Endothelial cell of umbilical vein (primary cell): ENCODE measurements around the gene ABI3BP.

Source experiments
- EZH2 ChIP-seq: IDR thresholded peaks from 2 replicates; pipeline ENCODE4 v1.6.1; 2012; ENCODE audit warnings: borderline replicate concordance, low read depth, mild to moderate bottlenecking, moderate library complexity, low read length, inconsistent platforms; ENCODE audit not compliant: severe bottlenecking
- POLR2A ChIP-seq: IDR thresholded peaks from 2 replicates; pipeline ENCODE4 v1.6.1; 2012; ENCODE audit warnings: low read depth, mild to moderate bottlenecking, control low read depth, low read length
- POLR2AphosphoS5 ChIP-seq: IDR thresholded peaks from 2 replicates; pipeline ENCODE4 v1.6.1; 2012; ENCODE audit warnings: low read depth, mild to moderate bottlenecking, control low read depth, low read length, moderate library complexity; ENCODE audit not compliant: insufficient read depth
- TF ChIP-seq, protein P1 (sequence below), 2 donors: IDR thresholded peaks; 1 replicate in 1 of 2; 2 replicates in 1 of 2; pipeline ENCODE4 v1.5.1; 2011; ENCODE audit warnings: low read length in 2 of 2, mild to moderate bottlenecking in 2 of 2, moderate library complexity in 2 of 2, control low read depth in 1 of 2, inconsistent platforms in 1 of 2, low read depth in 1 of 2; ENCODE audit not compliant: insufficient read depth in 1 of 2; ENCODE audit errors: extremely low read depth in 1 of 2

DNA sequence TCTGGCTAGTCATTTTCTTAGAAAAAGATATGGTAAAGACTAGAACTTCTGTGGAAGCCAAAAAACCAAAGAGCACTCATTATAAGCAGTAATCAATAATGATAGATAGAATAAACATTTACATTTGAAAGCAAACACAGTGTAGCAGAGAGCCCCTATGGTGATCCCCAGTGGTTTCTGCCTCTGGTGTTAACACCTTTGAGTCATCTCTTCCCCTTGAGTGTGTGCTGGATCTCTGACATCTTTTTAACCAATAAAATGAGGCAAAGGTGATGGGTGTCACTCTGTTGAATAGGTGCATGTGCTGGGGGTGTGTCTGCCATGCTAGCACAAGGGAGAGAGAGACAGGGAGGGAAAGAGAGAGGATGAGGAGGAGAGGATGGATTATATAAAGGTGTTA, 162.3 kb downstream of the ABI3BP start:
- no peak for TF ChIP-seq POLR2A
- TF ChIP-seq, protein P1, sequence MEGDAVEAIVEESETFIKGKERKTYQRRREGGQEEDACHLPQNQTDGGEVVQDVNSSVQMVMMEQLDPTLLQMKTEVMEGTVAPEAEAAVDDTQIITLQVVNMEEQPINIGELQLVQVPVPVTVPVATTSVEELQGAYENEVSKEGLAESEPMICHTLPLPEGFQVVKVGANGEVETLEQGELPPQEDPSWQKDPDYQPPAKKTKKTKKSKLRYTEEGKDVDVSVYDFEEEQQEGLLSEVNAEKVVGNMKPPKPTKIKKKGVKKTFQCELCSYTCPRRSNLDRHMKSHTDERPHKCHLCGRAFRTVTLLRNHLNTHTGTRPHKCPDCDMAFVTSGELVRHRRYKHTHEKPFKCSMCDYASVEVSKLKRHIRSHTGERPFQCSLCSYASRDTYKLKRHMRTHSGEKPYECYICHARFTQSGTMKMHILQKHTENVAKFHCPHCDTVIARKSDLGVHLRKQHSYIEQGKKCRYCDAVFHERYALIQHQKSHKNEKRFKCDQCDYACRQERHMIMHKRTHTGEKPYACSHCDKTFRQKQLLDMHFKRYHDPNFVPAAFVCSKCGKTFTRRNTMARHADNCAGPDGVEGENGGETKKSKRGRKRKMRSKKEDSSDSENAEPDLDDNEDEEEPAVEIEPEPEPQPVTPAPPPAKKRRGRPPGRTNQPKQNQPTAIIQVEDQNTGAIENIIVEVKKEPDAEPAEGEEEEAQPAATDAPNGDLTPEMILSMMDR (IDR thresholded peaks at IDR 0.05; ENCODE audit: extremely low read depth in 1 of 2, insufficient read depth in 1 of 2, low read depth in 1 of 2, low read length in 2 of 2): no peak
- no peak for TF ChIP-seq POLR2AphosphoS5
- no peak for TF ChIP-seq EZH2
